Measurements from ENCODE around the gene RNF208.

GRCh38 chr9:137268538-137269201 is 46.6 kb upstream of the RNF208 start:
- TF ChIP-seq CTCF (IDR thresholded peaks at IDR 0.05; ENCODE audit: insufficient read depth, low read length) = no peak
- no peak for TF ChIP-seq SPI1 (IDR thresholded peaks at IDR 0.05; ENCODE audit: borderline replicate concordance, low read depth)
- TF ChIP-seq POLR2AphosphoS5 (IDR thresholded peaks at IDR 0.05; ENCODE audit: low read depth) = no peak
- TF ChIP-seq REST (IDR thresholded peaks at IDR 0.05; ENCODE audit: insufficient replicate concordance, low read depth) = no peak

Data from HL-60 (cell line).